ENCODE results near the gene CENPM.

CENPM gene

DNA sequence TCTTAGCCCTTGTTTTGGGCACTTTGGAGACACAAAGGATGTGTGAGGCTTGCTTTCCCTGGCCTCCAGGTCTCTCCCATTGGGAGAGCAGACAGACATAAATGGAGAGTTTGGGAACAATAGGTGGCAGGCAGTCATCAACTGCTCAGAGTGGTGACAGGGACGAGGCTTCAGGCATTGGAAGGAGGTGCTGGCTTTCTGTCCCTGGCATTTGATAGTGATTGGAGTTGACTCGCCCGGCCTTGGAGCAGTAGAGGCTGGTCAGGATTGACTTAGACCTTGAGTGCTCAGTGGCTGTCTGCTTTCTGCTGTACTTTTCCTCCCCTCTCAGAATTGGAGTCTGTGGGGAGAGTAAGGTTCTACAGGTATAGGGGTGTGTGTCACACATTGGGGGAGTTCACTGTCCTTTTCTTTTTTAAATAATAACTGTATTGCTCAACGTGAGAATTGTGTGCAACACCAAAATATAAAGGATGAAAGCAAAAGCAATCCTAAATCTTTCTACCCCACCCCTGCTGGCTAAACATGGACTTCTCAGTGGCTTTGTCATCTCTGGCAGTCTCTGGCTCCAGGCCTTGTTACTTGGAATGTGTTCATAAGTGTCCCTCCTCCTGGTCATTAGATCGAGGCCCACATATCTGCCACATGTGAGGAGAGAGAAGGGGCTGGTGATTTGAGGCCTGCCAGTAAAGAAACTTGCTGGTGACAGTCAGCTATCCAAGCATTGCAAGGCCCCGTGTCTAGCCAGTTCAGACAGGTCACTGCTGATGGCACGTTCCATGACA, 53.2 kb downstream of the CENPM start:
- DNase-seq (ENCODE audit: low spot score): no peak

DNA sequence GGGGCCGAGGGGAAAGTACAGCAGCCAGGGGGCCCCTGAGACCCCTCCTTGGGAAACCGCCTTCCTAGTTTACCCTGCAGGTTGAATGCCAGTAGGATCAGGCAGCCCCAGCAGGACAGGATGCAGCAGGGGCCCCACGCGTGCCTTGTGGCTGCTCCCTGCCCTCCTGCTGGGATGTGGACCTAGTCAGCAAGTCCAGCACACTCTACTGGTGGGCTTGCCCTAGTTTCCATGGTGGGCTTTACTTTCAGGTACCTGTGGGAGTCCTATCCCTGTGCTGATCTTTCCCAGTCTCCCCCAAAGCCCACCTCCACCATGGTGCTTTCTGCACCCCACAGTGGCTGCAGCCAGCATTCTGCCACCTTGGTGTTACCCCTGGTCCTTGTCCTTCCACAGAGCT, 54.2 kb downstream of the CENPM start:
- DNase-seq (ENCODE audit: low spot score): no peak

DNA sequence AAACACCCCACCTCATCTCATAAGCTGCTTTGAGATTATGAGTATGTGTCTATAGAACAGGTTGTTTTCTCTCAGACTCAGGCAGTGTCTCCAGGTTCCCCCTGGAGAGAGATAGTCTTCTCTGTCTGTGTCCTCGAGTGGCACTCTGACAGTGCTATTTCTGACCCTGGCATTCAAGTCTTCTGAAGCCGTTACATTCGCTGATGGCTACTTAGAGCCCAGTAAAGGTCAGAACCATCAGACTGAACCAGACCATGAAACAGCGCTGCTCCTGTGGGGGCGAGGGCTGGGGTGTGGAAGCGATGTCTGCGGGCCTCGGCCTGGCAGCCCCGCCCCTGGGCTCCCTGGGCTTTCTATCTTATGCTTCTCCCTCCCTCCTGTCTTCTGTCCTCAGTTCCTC, 55.5 kb downstream of the CENPM start:
- no peak for DNase-seq (ENCODE audit: low spot score)
